SHP77 treated with DMSO at 0.1 percent for 48 hours (cell line): ENCODE data around the gene DHRS1.

ENCODE experiments used
- DNase-seq: peaks from one replicate; lab custom pipeline; 2025; lab: John Stamatoyannopoulos, UW

The DHRS1 gene

GRCh38 chr14:24282736-24283135, 16.8 kb downstream of the DHRS1 start:
- no peak for DNase-seq

GRCh38 chr14:24281636-24282035, 17.9 kb downstream of the DHRS1 start:
- no peak for DNase-seq

- DNase-seq: no peak
These were observed 18.7 kb downstream of the DHRS1 start for GRCh38 chr14:24280797-24281460.

- DNase-seq: no peak
These were observed 20.0 kb downstream of the DHRS1 start for GRCh38 chr14:24279301-24280186.

GRCh38 chr14:24278424-24278823, 21.2 kb downstream of the DHRS1 start:
- no peak for DNase-seq

GRCh38 chr14:24277606-24278321, 21.8 kb downstream of the DHRS1 start:
- DNase-seq: no peak

GRCh38 chr14:24277071-24277470, 22.5 kb downstream of the DHRS1 start:
- no peak for DNase-seq

GRCh38 chr14:24274101-24274543, 25.5 kb downstream of the DHRS1 start:
- DNase-seq: no peak

- no peak for DNase-seq
These were observed 26.1 kb downstream of the DHRS1 start for GRCh38 chr14:24273422-24273998.

GRCh38 chr14:24272467-24272866, 27.1 kb downstream of the DHRS1 start:
- no peak for DNase-seq

GRCh38 chr14:24271834-24272263, 27.7 kb downstream of the DHRS1 start:
- DNase-seq: no peak

- peak; percentile 83 for DNase-seq
These were observed 28.3 kb downstream of the DHRS1 start, which contains the start of gene RABGGTA for GRCh38 chr14:24271134-24271833. Gene RABGGTA (minus strand): TSS chr14:24271597. CDS start chr14:24271115, 482 bp downstream.

- no peak for DNase-seq
These were observed 28.9 kb downstream of the DHRS1 start for GRCh38 chr14:24270537-24271133.

- no peak for DNase-seq
These were observed 29.6 kb downstream of the DHRS1 start for GRCh38 chr14:24269910-24270536.

- no peak for DNase-seq
These were observed 30.2 kb downstream of the DHRS1 start for GRCh38 chr14:24269368-24269767.

- DNase-seq: no peak
These were observed 31.4 kb downstream of the DHRS1 start for GRCh38 chr14:24268225-24268624.

GRCh38 chr14:24267516-24267915, 32.1 kb downstream of the DHRS1 start:
- DNase-seq: no peak

GRCh38 chr14:24266344-24267244, 33.0 kb downstream of the DHRS1 start:
- no peak for DNase-seq

GRCh38 chr14:24264298-24264697, 35.3 kb downstream of the DHRS1 start:
- no peak for DNase-seq
